GM12864 (cell line): Measurements from ENCODE around the gene LRIG1.

ENCODE experiments used
- DNase-seq: peaks from one replicate; pipeline ENCODE4 v3.0.0-alpha.2; 2011; ENCODE audit warnings: low read depth
- H3K4me3 ChIP-seq: 2 replicates; pipeline ENCODE4 v1.5.1; 2011; ENCODE audit warnings: mild to moderate bottlenecking, low read depth, low read length, control low read depth
- CTCF ChIP-seq: IDR thresholded peaks from 2 replicates; pipeline ENCODE4 v1.5.1; 2011; ENCODE audit warnings: low read depth, mild to moderate bottlenecking, moderate library complexity, low read length, control low read depth, inconsistent platforms; ENCODE audit errors: missing control alignments

LRIG1 gene

GRCh38 chr3:66439666-66440344 lies 61.0 kb downstream of the LRIG1 start:
- TF ChIP-seq CTCF = no peak
- H3K4me3 ChIP-seq = no peak overlapping the region
- DNase-seq = no peak

GRCh38 chr3:66438046-66438445 lies 62.8 kb downstream of the LRIG1 start:
- no peak overlapping the region for H3K4me3 ChIP-seq
- no peak for TF ChIP-seq CTCF

GRCh38 chr3:66437341-66437929 lies 63.4 kb downstream of the LRIG1 start:
- H3K4me3 ChIP-seq = no peak overlapping the region
- DNase-seq = no peak
- no peak for TF ChIP-seq CTCF

More at GRCh38 chr3:66438046-66438445, 62.8 kb downstream of the LRIG1 start:
- no peak for DNase-seq

- no peak for TF ChIP-seq CTCF
- no peak overlapping the region for H3K4me3 ChIP-seq
- no peak for DNase-seq
Measured at GRCh38 chr3:66435989-66436388, 64.8 kb downstream of the LRIG1 start.

GRCh38 chr3:66434726-66435125 lies 66.1 kb downstream of the LRIG1 start:
- no peak for DNase-seq
- no peak overlapping the region for H3K4me3 ChIP-seq
- no peak for TF ChIP-seq CTCF

- no peak overlapping the region for H3K4me3 ChIP-seq
- no peak for TF ChIP-seq CTCF
- DNase-seq = no peak
Measured at GRCh38 chr3:66433522-66433782, 67.4 kb downstream of the LRIG1 start.
